ENCODE results near the gene LILRB3.
"Not testable (repeated sequence)": the region's sequence is repeated elsewhere in the genome, so short reads cannot be mapped to it uniquely, and the experiment has no call there.

Gene LILRB3

DNA sequence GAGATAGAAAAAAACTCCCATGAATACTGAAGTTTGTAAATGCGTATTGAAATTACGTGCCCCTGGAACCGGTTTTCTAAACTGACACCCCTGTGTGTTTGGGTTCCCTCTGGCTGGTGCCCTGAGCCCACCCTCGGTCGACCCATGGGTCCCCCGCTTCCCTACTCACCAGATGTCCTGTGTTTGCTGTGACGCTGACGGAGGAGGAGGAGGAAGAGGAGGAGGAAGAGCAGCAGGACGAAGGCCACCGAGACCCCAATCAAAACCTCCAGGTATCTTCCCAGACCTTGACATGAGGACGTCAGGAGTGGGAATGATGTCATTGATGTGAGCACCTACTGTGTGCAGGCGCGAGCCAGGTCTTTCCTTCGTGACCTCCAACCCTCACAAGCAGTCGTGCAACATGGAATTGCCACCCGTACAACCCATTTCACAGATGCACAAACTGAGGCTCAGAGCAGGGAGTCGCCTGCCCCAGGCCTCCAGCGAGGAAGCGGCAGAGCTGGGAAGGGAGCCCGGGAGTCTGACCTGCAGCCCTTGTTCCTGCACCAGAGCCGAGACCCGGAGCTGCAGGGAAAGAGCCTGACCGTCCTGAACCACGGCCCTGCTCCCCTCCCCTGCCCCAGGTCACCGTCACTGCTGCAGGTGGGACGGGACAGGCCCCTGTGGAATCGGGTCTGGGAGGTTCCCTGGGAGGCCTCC lies 3.7 kb downstream of the LILRB3 start:
- no peak overlapping the region for H3K4me3 ChIP-seq (replicated peaks; ENCODE audit: low read depth, low read length)
- no peak for DNase-seq (ENCODE audit: low read depth)
- TF ChIP-seq CTCF (IDR thresholded peaks at IDR 0.05; ENCODE audit: low read length, missing control alignments): no peak

- no peak overlapping the region for H3K4me3 ChIP-seq (replicated peaks; ENCODE audit: low read depth, low read length)
- TF ChIP-seq CTCF (IDR thresholded peaks at IDR 0.05; ENCODE audit: low read length, missing control alignments): no peak
- no peak for DNase-seq (ENCODE audit: low read depth)
Measured at GRCh38 chr19:54218259-54218658, 4.5 kb downstream of the LILRB3 start.

DNA sequence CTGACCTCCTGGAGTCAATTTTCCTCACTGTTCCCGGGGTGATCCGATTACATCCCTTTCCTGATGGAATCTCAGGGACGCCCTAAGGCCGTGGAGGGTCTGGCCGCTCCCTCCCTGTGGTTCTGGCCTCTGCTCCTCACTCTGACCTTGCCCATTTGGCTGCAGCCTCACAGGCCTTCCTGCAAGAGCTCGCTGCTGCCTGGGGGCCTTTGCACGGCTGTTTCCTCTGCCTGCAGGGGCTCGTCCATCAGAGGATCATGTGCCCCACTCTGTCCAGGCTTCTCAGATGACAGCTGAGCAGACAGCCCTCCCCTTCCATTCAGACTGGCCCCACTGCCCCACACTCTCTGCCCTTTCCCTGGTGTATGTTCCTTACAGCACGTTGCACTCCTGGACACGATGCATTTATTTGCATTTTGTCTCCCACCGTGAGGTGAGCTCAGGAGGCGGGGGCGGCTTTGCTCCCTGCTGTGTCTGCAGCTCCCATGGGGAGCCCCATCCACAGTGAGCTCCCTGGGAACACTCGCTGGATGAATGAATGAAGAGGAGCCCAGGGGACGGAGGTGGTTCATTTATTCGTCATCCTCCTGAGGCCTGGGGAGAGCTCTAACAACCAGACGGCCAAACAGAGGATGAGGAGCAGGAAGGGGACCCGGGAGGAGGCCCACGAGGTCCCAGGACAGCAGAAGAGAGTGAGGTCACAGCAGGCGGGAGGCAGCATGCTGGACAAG lies 5.1 kb downstream of the LILRB3 start:
- H3K4me3 ChIP-seq (replicated peaks; ENCODE audit: low read depth, low read length); DNase-seq (ENCODE audit: low read depth): not testable (repeated sequence)

DNA sequence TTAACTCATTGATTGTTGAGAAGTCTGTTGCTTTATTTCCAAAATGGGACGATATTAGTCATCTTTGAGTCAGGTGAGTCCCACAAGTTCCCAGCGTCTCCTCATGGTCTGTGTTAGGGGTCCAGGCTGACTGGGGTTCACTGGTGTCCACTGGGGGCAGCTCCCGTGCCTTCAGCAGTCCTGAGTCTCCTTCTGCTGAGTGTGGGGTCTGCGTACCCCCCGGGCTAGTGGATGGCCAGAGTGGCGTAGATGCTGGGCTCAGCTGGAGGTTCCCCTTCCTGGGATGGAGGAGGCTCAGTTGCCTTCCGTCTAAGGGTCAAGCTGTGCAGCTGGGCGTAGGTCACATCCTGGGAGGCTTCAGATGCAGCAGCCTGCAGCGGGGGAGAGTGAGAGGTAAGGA lies 5.9 kb downstream of the LILRB3 start:
- DNase-seq (ENCODE audit: low read depth): no peak
- H3K4me3 ChIP-seq (replicated peaks; ENCODE audit: low read depth, low read length): no peak overlapping the region
- TF ChIP-seq CTCF (IDR thresholded peaks at IDR 0.05; ENCODE audit: low read length, missing control alignments): no peak

GRCh38 chr19:54214734-54215133 lies 8.1 kb downstream of the LILRB3 start:
- not testable (repeated sequence) for DNase-seq (ENCODE audit: low read depth); H3K4me3 ChIP-seq (replicated peaks; ENCODE audit: low read depth, low read length)

GRCh38 chr19:54214217-54214616 lies 8.6 kb downstream of the LILRB3 start:
- H3K4me3 ChIP-seq (replicated peaks; ENCODE audit: low read depth, low read length); DNase-seq (ENCODE audit: low read depth): not testable (repeated sequence)

- DNase-seq (ENCODE audit: low read depth): no peak
- no peak overlapping the region for H3K4me3 ChIP-seq (replicated peaks; ENCODE audit: low read depth, low read length)
- TF ChIP-seq CTCF (IDR thresholded peaks at IDR 0.05; ENCODE audit: low read length, missing control alignments): no peak
Measured at GRCh38 chr19:54211235-54211634, 11.6 kb downstream of the LILRB3 start.

DNA sequence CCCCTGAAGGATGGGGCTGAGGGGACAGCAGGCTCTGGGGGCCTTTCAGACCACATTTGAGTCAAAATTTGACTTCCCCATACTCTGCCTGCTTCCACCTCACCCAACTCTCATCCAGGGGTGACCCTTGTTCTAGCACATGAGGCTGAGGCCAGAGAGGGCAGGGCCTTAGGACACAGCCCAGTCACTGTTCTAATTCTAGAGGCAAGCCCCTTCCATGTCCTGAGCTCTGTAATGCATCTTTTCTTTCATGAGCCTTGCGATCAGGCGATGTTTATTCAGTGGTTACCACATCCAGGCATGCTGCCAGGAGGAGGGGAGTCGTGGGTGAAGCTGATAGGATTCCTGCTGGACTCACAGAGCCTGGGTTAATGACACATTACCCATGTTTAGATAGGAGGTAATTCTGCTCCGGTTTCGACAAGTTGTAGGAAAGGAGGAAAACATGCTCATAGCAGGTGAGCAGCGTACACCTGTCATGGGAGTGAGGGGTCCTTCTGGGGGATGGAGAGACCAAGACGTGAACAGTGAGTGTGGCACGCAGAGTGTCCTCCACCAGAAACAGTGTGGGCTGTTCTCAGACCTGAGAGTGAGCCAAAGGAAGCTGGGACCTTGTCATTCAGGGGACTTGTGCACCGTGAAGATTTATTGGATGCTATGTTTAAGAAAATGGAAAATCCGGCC lies 12.9 kb downstream of the LILRB3 start:
- peak; percentile 98 for DNase-seq (ENCODE audit: low read depth)
- peak overlapping the region; percentile 17 for H3K4me3 ChIP-seq (replicated peaks; ENCODE audit: low read depth, low read length)
- no peak for TF ChIP-seq CTCF (IDR thresholded peaks at IDR 0.05; ENCODE audit: low read length, missing control alignments)

Measured in fibroblast of pulmonary artery (primary cell).